Epithelial cell of esophagus (primary cell): ENCODE measurements around the gene JAML.

Experiments used
- DNase-seq: peaks from one replicate; pipeline ENCODE4 v3.0.0; 2010; ENCODE audit warnings: low read depth
- H3K4me3 ChIP-seq: 2 replicates; pipeline ENCODE4 v1.5.1; 2011; ENCODE audit warnings: mild to moderate bottlenecking, low read length, control low read depth
- TF ChIP-seq, protein P1 (sequence below): IDR thresholded peaks from 2 replicates; pipeline ENCODE4 v1.5.1; 2011; ENCODE audit warnings: low read depth, mild to moderate bottlenecking, low read length, control low read depth, inconsistent platforms; ENCODE audit not compliant: insufficient read depth; ENCODE audit errors: missing control alignments

JAML gene

DNA sequence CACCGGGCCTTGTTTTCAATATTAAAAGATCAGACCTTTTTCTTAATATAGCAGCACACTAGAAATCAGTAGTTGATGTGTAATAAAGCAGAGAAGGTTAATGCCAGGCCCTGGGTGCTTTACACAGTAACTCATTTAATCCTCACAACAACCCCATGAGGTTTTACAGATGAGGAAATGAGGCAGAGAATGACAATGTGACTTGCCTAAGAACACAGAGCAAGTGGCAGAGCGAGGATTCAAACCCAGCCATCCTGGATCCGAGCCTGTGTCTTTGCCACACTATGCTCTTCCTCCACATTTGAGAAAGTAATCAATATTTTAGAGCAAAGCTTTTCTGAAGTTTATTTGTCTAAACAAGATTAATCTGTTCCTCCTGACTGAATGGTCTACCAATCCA lies 7.2 kb downstream of the JAML start:
- no peak for DNase-seq
- TF ChIP-seq, protein P1, sequence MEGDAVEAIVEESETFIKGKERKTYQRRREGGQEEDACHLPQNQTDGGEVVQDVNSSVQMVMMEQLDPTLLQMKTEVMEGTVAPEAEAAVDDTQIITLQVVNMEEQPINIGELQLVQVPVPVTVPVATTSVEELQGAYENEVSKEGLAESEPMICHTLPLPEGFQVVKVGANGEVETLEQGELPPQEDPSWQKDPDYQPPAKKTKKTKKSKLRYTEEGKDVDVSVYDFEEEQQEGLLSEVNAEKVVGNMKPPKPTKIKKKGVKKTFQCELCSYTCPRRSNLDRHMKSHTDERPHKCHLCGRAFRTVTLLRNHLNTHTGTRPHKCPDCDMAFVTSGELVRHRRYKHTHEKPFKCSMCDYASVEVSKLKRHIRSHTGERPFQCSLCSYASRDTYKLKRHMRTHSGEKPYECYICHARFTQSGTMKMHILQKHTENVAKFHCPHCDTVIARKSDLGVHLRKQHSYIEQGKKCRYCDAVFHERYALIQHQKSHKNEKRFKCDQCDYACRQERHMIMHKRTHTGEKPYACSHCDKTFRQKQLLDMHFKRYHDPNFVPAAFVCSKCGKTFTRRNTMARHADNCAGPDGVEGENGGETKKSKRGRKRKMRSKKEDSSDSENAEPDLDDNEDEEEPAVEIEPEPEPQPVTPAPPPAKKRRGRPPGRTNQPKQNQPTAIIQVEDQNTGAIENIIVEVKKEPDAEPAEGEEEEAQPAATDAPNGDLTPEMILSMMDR, result no peak
- H3K4me3 ChIP-seq, result no peak overlapping the region

DNA sequence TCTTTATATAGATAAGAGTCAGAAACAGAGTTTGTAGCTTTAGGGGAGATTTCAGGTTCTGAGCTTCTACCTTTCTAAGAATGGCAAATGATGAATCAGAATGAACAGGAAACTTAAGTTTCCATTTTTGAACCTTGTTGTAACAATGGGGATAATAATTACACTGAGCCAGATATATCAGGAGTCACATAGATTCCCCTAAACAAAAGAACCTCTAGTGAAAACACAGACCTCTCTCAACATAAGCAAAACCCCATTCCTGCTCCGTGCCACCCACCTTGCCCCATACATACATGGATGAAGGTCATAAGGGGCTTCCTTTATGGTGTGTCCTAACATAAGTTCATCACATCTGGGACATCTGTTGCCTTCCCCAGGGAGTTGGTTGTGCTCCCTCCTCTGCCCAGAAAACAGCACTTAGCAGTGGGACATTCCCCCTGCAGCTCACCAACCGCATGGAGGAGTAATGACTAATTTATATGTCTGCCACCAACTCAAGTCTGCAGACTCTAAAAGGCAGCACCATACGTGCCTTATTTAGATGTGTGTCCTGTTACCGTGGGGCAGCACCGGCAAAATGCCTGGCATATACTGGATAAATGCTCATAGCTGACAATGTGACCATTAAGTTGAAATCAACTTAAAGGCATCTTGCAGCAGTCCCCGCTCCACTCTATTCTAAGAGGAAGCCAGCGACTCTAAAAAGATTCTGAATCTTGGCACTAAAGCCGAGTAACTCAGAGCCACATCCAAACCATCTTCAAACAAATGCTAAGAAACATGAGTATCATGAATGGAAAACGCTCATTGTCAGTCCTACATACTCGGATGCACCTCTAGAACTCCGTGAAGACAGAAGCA lies 8.0 kb downstream of the JAML start:
- TF ChIP-seq, protein P1, result no peak
- no peak for DNase-seq
- no peak overlapping the region for H3K4me3 ChIP-seq

DNA sequence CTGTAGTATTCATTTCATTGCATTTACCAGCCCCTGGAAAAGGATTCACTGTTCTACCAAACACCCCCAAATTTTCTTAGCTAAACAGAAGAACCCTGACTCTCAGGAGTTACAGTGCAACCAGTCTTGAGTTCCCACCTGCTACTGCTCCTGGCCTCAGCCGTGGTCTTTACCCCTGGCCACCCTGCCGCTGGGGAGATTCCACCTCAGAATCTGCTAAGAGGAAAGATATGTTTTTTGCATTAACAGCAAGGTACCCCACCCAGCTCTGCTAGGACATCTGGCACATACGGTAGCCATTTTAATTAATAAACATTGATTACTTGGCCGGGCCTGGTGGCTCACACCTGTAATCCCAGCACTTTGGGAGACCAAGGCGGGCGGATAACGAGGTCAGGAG lies 9.0 kb downstream of the JAML start:
- no peak for DNase-seq
- H3K4me3 ChIP-seq, result no peak overlapping the region
- TF ChIP-seq, protein P1, result no peak

DNA sequence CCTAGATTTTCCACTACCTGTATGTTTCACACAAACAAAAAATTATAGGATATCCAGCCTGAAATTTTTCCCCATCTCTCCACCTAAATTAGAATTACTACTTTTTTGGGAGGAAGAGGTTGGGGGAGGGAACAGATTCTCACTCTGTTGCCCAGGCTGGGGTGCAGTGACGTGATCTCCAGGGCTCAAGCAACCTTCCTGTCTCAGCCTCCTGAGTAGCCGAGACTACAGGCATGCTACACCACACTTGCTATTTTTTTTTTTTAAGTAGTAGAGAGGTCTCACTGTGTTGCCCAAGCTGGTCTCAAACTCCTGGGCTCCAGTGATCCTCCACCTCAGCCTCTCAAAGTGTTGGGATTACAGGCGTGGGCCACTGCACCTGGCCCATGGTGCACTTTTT lies 9.5 kb downstream of the JAML start:
- no peak overlapping the region for H3K4me3 ChIP-seq
- no peak for DNase-seq
- TF ChIP-seq, protein P1, result no peak

DNA sequence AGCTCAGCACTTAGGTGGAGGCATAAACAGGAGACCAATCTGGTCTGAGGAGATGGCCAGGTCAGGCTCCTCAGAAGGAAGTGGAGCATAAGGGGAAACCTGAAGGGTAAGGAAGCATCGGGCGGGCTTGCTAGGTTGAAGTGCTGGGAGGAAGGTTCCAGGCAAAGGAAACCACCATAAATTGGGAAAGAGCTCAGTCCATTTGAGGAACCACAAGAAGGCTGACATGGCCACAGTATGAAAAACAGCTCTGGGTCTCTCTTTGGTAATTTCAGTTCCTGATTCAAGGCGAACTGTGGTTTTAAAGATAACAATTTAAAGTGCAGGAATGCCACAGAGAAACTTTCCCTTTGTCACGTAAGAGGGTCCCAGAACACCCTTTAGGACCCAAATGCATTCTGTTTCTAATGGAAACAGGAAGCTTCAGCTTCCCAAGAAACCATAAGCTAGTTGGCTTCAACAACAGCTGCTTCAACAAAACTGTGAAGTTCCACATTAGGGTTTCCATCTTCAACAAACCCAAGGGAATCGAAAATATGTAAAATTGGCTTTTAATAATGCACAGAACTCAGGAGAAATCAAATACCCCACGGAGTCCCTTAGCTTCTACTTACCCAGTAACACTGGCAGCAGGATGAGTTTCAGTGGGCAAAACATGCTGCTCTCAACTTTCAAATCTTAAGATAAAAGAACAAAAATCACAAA lies 10.4 kb downstream of the JAML start:
- no peak for DNase-seq
- no peak overlapping the region for H3K4me3 ChIP-seq
- TF ChIP-seq, protein P1, result no peak

DNA sequence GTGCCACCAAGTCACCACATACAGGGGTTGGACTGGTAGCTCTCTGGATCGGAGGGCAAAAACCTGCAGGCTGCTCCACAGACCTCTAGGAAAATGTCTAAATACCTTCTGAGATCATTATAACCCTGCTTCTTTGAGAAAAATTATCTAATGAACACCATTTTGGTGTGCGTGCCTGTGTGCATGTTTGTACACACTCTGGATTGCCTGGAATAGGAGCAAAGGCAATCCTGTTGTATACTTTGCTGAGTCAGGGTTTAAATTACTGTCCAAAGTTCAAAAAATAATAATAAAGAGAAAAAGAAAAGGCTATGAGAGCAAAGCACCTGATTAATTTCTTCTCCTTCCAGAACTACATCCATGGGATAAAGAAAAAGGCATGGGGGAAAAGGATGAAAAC lies 11.0 kb downstream of the JAML start:
- H3K4me3 ChIP-seq, result no peak overlapping the region
- DNase-seq, result no peak
- TF ChIP-seq, protein P1, result no peak
